HL-60 (cell line): ENCODE results near the gene NEGR1.

Experiments used
- DNase-seq, 2 experiments: peaks; one replicate each; pipeline ENCODE4 v3.0.0-alpha.2; 2010 to 2020; ENCODE audit warnings: low read depth in 1 of 2, low spot score in 1 of 2
- H3K27ac ChIP-seq: fragments of 250-450 bp; sonication (Bioruptor Pico); replicated peaks from 2 replicates; pipeline ENCODE4 v1.5.1; 2020; ENCODE audit warnings: mild to moderate bottlenecking, moderate library complexity
- H3K27me3 ChIP-seq: fragments of 250-450 bp; sonication (Bioruptor Pico); 2 replicates; pipeline ENCODE4 v1.5.1; 2021; ENCODE audit warnings: mild to moderate bottlenecking, moderate library complexity; ENCODE audit not compliant: insufficient read depth, poor library complexity, severe bottlenecking
- H3K4me3 ChIP-seq: replicated peaks from 2 replicates; pipeline ENCODE4 v1.5.1; 2011; ENCODE audit warnings: mild to moderate bottlenecking, control low read depth, low read length; ENCODE audit not compliant: insufficient read depth
- CTCF ChIP-seq: IDR thresholded peaks from one replicate; pipeline ENCODE4 v1.5.1; 2011; ENCODE audit warnings: low read length, control low read depth, inconsistent platforms; ENCODE audit not compliant: insufficient read depth
- GABPA ChIP-seq: IDR thresholded peaks from 2 replicates; pipeline ENCODE4 v1.6.1; 2012; ENCODE audit warnings: low read depth
- POLR2AphosphoS5 ChIP-seq: IDR thresholded peaks from 2 replicates; pipeline ENCODE4 v1.6.1; 2012; ENCODE audit warnings: low read depth
- REST ChIP-seq: IDR thresholded peaks from 2 replicates; pipeline ENCODE4 v1.6.1; 2012; ENCODE audit warnings: low read depth; ENCODE audit not compliant: insufficient replicate concordance
- SPI1 ChIP-seq: IDR thresholded peaks from 2 replicates; pipeline ENCODE4 v1.6.1; 2012; ENCODE audit warnings: low read depth, mild to moderate bottlenecking, borderline replicate concordance

The NEGR1 gene

GRCh38 chr1:71565831-71566230 is 716.5 kb downstream of the NEGR1 start:
- no peak for TF ChIP-seq CTCF
- TF ChIP-seq SPI1, result no peak
- TF ChIP-seq GABPA, result no peak
- no peak for TF ChIP-seq REST
- no peak for TF ChIP-seq POLR2AphosphoS5
- H3K27ac ChIP-seq, result no peak overlapping the region
- H3K4me3 ChIP-seq, result no peak overlapping the region
- DNase-seq, result no peak
- H3K27me3 ChIP-seq, result no peaks in the 10 kb centered on the region

GRCh38 chr1:71565262-71565661 is 717.1 kb downstream of the NEGR1 start:
- no peak for TF ChIP-seq POLR2AphosphoS5
- DNase-seq, result no peak
- H3K27me3 ChIP-seq, result no peaks in the 10 kb centered on the region
- no peak overlapping the region for H3K4me3 ChIP-seq
- no peak overlapping the region for H3K27ac ChIP-seq

GRCh38 chr1:71562298-71562697 is 720.0 kb downstream of the NEGR1 start:
- Histone ChIP-seq H3K4me3 (no peak overlapping the region), H3K27ac (no peak overlapping the region), H3K27me3 (no peaks in the 10 kb centered on the region)
- no peak for TF ChIP-seq GABPA
- no peak for TF ChIP-seq CTCF
- TF ChIP-seq POLR2AphosphoS5, result no peak
- TF ChIP-seq SPI1, result no peak
- no peak for TF ChIP-seq REST
- DNase-seq, result no peak

- TF ChIP-seq CTCF (no peak), POLR2AphosphoS5 (no peak), SPI1 (no peak), REST (no peak), GABPA (no peak)
- Histone ChIP-seq H3K27me3 (no peaks in the 10 kb centered on the region), H3K27ac (no peak overlapping the region), H3K4me3 (no peak overlapping the region)
- no peak for DNase-seq
Observed at GRCh38 chr1:71561729-71562128, 720.6 kb downstream of the NEGR1 start.
